H9 (cell line): ENCODE data around the gene PES1. TPM values are rescaled to one million over a fixed set of nuclear protein-coding genes. Genes with fewer than 3 reads are reported as not detected.

Experiments used
- DNase-seq: peaks from one replicate; pipeline ENCODE4 v3.0.0-alpha.2; 2017
- H2AFZ ChIP-seq: one replicate; pipeline ENCODE4 v1.6.1; 2013; ENCODE audit warnings: mild to moderate bottlenecking, low read length, control low read depth, moderate library complexity
- H2AK5ac ChIP-seq: 2 replicates; pipeline ENCODE4 v1.6.1; 2013; ENCODE audit warnings: low read length, control low read depth, mixed read lengths; ENCODE audit not compliant: insufficient read length
- H2BK120ac ChIP-seq: one replicate; pipeline ENCODE4 v1.6.1; 2013; ENCODE audit warnings: low read depth, mild to moderate bottlenecking, low read length, control low read depth, inconsistent platforms; ENCODE audit not compliant: poor library complexity, severe bottlenecking
- H2BK12ac ChIP-seq: 2 replicates; pipeline ENCODE4 v1.6.1; 2013; ENCODE audit warnings: low read length, control low read depth, mixed read lengths, low read depth; ENCODE audit not compliant: insufficient read length
- H2BK15ac ChIP-seq: 2 replicates; pipeline ENCODE4 v1.6.1; 2013; ENCODE audit warnings: low read depth, low read length, control low read depth
- H2BK20ac ChIP-seq: one replicate; pipeline ENCODE4 v1.6.1; 2013; ENCODE audit warnings: low read depth, mild to moderate bottlenecking, low read length, control low read depth, inconsistent platforms; ENCODE audit not compliant: poor library complexity, severe bottlenecking
- H2BK5ac ChIP-seq: 2 replicates; pipeline ENCODE4 v1.6.1; 2013; ENCODE audit warnings: low read length, control low read depth, mixed read lengths; ENCODE audit not compliant: insufficient read length
- H3K14ac ChIP-seq: 2 replicates; pipeline ENCODE4 v1.6.1; 2013; ENCODE audit warnings: low read length, control low read depth; ENCODE audit not compliant: insufficient read depth
- H3K18ac ChIP-seq: 2 replicates; pipeline ENCODE4 v1.6.1; 2013; ENCODE audit warnings: low read depth, mild to moderate bottlenecking, mixed read lengths, low read length, control low read depth; ENCODE audit not compliant: insufficient read length
- H3K23ac ChIP-seq: 2 replicates; pipeline ENCODE4 v1.6.1; 2013; ENCODE audit warnings: low read length, control low read depth, mixed read lengths, low read depth; ENCODE audit not compliant: insufficient read length
- H3K23me2 ChIP-seq: 2 replicates; pipeline ENCODE4 v1.6.1; 2013; ENCODE audit warnings: low read depth, mild to moderate bottlenecking, mixed read lengths, low read length, control low read depth; ENCODE audit not compliant: insufficient read length, poor library complexity, severe bottlenecking
- H3K27ac ChIP-seq: 2 replicates; pipeline ENCODE4 v1.5.1; 2013; ENCODE audit warnings: low read length, control low read depth, mixed read lengths, low read depth; ENCODE audit not compliant: insufficient read length
- H3K27me3 ChIP-seq: 2 replicates; pipeline ENCODE4 v1.6.1; 2013; ENCODE audit warnings: low read length, control low read depth, inconsistent platforms; ENCODE audit not compliant: insufficient read depth
- H3K4ac ChIP-seq: 2 replicates; pipeline ENCODE4 v1.6.1; 2013; ENCODE audit warnings: low read depth, mild to moderate bottlenecking, control low read depth, inconsistent platforms, low read length, moderate library complexity
- H3K4me1 ChIP-seq: 2 replicates; pipeline ENCODE4 v1.6.1; 2013; ENCODE audit warnings: low read length, control low read depth, inconsistent platforms; ENCODE audit not compliant: insufficient read depth
- H3K4me2 ChIP-seq: 2 replicates; pipeline ENCODE4 v1.6.1; 2013; ENCODE audit warnings: low read length, control low read depth, mixed read lengths; ENCODE audit not compliant: insufficient read length, insufficient read depth
- H3K56ac ChIP-seq: 2 replicates; pipeline ENCODE4 v1.6.1; 2013; ENCODE audit warnings: low read depth, mild to moderate bottlenecking, mixed read lengths, low read length, control low read depth; ENCODE audit not compliant: insufficient read length
- H3K79me1 ChIP-seq: 2 replicates; pipeline ENCODE4 v1.6.1; 2013; ENCODE audit warnings: low read depth, mild to moderate bottlenecking, moderate library complexity, low read length, control low read depth, inconsistent platforms; ENCODE audit not compliant: insufficient read depth, poor library complexity, severe bottlenecking
- H3K79me2 ChIP-seq: 2 replicates; pipeline ENCODE4 v1.6.1; 2013; ENCODE audit warnings: low read length, control low read depth, inconsistent platforms; ENCODE audit not compliant: insufficient read depth
- H3K9ac ChIP-seq: 2 replicates; pipeline ENCODE4 v1.6.1; 2013; ENCODE audit warnings: low read length, control low read depth, mixed read lengths; ENCODE audit not compliant: insufficient read length; ENCODE audit errors: extremely low read depth
- H3K9me3 ChIP-seq: one replicate; pipeline ENCODE4 v1.6.1; 2013; ENCODE audit warnings: low read depth, low read length, inconsistent platforms; ENCODE audit not compliant: control insufficient read depth
- H3T11ph ChIP-seq: one replicate; pipeline ENCODE4 v1.6.1; 2013; ENCODE audit warnings: mild to moderate bottlenecking, low read length, control low read depth, inconsistent platforms
- H4K20me1 ChIP-seq: one replicate; pipeline ENCODE4 v1.6.1; 2013; ENCODE audit not compliant: control insufficient read depth, insufficient read length, insufficient read depth
- H4K5ac ChIP-seq: 2 replicates; pipeline ENCODE4 v1.6.1; 2013; ENCODE audit warnings: low read depth, mild to moderate bottlenecking, mixed read lengths, low read length, control low read depth; ENCODE audit not compliant: insufficient read length
- H4K8ac ChIP-seq: replicated peaks from 2 replicates; pipeline ENCODE4 v1.6.1; 2013; ENCODE audit warnings: low read length, control low read depth, mixed read lengths, low read depth; ENCODE audit not compliant: insufficient read length
- H4K91ac ChIP-seq: 2 replicates; pipeline ENCODE4 v1.6.1; 2013; ENCODE audit warnings: low read depth, mild to moderate bottlenecking, moderate library complexity, mixed read lengths, low read length, control low read depth; ENCODE audit not compliant: insufficient read length
- H3K27ac Mint-ChIP-seq, 3 experiments: 2 replicates in 2 of 3; 3 replicates in 1 of 3; pipeline ENCODE4 v1.8.0; 2020 to 2021; ENCODE audit warnings: mixed read lengths in 3 of 3, mild to moderate bottlenecking in 1 of 3, moderate library complexity in 1 of 3
- H3K27me3 Mint-ChIP-seq: 2 replicates; pipeline ENCODE4 v1.8.0; 2021; ENCODE audit warnings: low read depth, mild to moderate bottlenecking, moderate library complexity, mixed read lengths
- H3K36me3 Mint-ChIP-seq, 3 experiments: 2 replicates in 2 of 3; 3 replicates in 1 of 3; pipeline ENCODE4 v1.8.0; 2020 to 2021; ENCODE audit warnings: low read depth in 3 of 3, mixed read lengths in 3 of 3; ENCODE audit not compliant: insufficient read depth in 1 of 3
- H3K4me1 Mint-ChIP-seq, 2 experiments: 2 replicates each; pipeline ENCODE4 v1.8.0; 2020; ENCODE audit warnings: mixed read lengths in 2 of 2
- H3K4me3 Mint-ChIP-seq, 2 experiments: 2 replicates in 1 of 2; 3 replicates in 1 of 2; pipeline ENCODE4 v1.8.0; 2020 to 2021; ENCODE audit warnings: mild to moderate bottlenecking in 2 of 2, mixed read lengths in 2 of 2, moderate library complexity in 1 of 2
- H3K9me3 Mint-ChIP-seq, 2 experiments: 2 replicates in 1 of 2; 3 replicates in 1 of 2; pipeline ENCODE4 v1.8.0; 2020; ENCODE audit warnings: mild to moderate bottlenecking in 2 of 2, mixed read lengths in 2 of 2, moderate library complexity in 1 of 2
- WGBS: extraction: QIAGEN DNeasy Blood & Tissue Kit; methylation state at CpG from one replicate; pipeline ENCODE4 v1.1.7; 2013; ENCODE audit warnings: missing lambda C conversion rate, low lambda C conversion rate, mixed read lengths; ENCODE audit not compliant: insufficient read length; ENCODE audit errors: extremely low coverage; 5-methylcytosine and 5-hydroxymethylcytosine counted together
- total RNA-seq: library from RNA; stranded (reverse); gene quantifications from 2 replicates; pipeline ENCODE4 v1.2.1, GENCODE V29; 2021
- TF ChIP-seq, protein P1 (sequence below): fragments of 200-600 bp; sonication (generic); conservative IDR thresholded peaks from 3 replicates; pipeline ENCODE4 v1.8.0; 2021; ENCODE audit warnings: antibody characterized with exemption, mild to moderate bottlenecking

The PES1 gene
- total RNA-seq, 1 experiment from 2014 or later, result 133 TPM

DNA sequence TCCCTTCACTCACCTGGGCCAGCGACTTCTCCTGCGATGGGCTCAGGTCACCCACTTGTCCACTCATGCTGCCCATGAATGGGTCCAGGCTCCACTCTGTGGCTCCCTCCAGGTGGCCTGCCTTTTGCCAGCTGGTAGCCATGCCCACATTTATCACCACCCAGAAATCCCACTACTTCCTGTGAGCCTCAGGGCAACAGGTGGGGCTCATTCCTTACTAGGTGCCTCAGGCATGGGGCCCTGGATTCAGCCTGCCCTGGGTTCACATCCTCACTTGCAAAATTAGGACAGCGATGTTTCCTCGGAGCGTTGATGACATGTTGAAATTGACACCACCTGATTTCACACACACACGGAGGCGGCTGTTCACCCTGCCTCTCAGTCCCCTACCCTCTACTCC, 45.1 kb downstream of the PES1 start, which contains the start of gene SEC14L6:
TSS of gene SEC14L6 (minus strand) at position 126 of the 400 bp plus-strand sequence. CDS start at position 67, 59 bp downstream.
- Mint-ChIP-seq H3K27me3 (peaks cover 30% of the 10 kb centered on the region), H3K27ac (no peak within 1 kb of the TSS), H3K4me3 (no peak within 1 kb of the TSS), H3K9me3 (no peaks in the 10 kb centered on the region; a peak in 1 of 5 replicates), H3K4me1 (peaks cover 6 to 21% of the 10 kb centered on the region in 2 experiments), H3K36me3 (peaks cover 0 to 2% (median 0%) of the 10 kb centered on the region in 3 experiments; a peak in 1 of 7 replicates)
- H2BK15ac ChIP-seq, result no peak within 1 kb of the TSS
- H3K23ac ChIP-seq, result no peak within 1 kb of the TSS
- no peak within 1 kb of the TSS for H3K27ac ChIP-seq
- H2BK12ac ChIP-seq, result no peak within 1 kb of the TSS
- no peak within 1 kb of the TSS for H3K4me2 ChIP-seq
- H3K27me3 ChIP-seq, result no peaks in the 10 kb centered on the region; the same call in 1 of the 2 replicates
- no peak within 1 kb of the TSS for H2AFZ ChIP-seq
- H2BK5ac ChIP-seq, result no peak within 1 kb of the TSS
- H3K14ac ChIP-seq, result no peak within 1 kb of the TSS
- H2AK5ac ChIP-seq, result no peak within 1 kb of the TSS
- no peak within 1 kb of the TSS for H2BK120ac ChIP-seq
- TF ChIP-seq, protein P1, sequence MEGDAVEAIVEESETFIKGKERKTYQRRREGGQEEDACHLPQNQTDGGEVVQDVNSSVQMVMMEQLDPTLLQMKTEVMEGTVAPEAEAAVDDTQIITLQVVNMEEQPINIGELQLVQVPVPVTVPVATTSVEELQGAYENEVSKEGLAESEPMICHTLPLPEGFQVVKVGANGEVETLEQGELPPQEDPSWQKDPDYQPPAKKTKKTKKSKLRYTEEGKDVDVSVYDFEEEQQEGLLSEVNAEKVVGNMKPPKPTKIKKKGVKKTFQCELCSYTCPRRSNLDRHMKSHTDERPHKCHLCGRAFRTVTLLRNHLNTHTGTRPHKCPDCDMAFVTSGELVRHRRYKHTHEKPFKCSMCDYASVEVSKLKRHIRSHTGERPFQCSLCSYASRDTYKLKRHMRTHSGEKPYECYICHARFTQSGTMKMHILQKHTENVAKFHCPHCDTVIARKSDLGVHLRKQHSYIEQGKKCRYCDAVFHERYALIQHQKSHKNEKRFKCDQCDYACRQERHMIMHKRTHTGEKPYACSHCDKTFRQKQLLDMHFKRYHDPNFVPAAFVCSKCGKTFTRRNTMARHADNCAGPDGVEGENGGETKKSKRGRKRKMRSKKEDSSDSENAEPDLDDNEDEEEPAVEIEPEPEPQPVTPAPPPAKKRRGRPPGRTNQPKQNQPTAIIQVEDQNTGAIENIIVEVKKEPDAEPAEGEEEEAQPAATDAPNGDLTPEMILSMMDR, result no peak
- no peak within 1 kb of the TSS for H3T11ph ChIP-seq
- no peaks in the 10 kb centered on the region for H3K79me1 ChIP-seq
- H2BK20ac ChIP-seq, result no peak within 1 kb of the TSS
- H3K18ac ChIP-seq, result no peak within 1 kb of the TSS
- H4K91ac ChIP-seq, result no peak within 1 kb of the TSS
- H3K56ac ChIP-seq, result no peak within 1 kb of the TSS
- WGBS, result no CpG with 5 or more reads among the region's 7 CpGs
- H3K9ac ChIP-seq, result no peak within 1 kb of the TSS
- H4K5ac ChIP-seq, result no peak within 1 kb of the TSS
- H4K8ac ChIP-seq, result no peak within 1 kb of the TSS
- H3K4me1 ChIP-seq, result no peaks in the 10 kb centered on the region; the same call in 1 of the 2 replicates
- no peaks in the 10 kb centered on the region for H4K20me1 ChIP-seq
- H3K4ac ChIP-seq, result no peak within 1 kb of the TSS
- DNase-seq, result no peak
- H3K9me3 ChIP-seq, result no peaks in the 10 kb centered on the region
- H3K79me2 ChIP-seq, result no peaks in the 10 kb centered on the region
- no peaks in the 10 kb centered on the region for H3K23me2 ChIP-seq
